Measurements from ENCODE around the gene PRAC1. TPM values are rescaled to one million over a fixed set of nuclear protein-coding genes. Genes with fewer than 3 reads are reported as not detected.

PRAC1 gene
- total and polyA plus RNA-seq, 2 of the 8 experiments (the other 6 are each of a cell fraction or from before 2014, with no cell fraction given) = not detected

DNA sequence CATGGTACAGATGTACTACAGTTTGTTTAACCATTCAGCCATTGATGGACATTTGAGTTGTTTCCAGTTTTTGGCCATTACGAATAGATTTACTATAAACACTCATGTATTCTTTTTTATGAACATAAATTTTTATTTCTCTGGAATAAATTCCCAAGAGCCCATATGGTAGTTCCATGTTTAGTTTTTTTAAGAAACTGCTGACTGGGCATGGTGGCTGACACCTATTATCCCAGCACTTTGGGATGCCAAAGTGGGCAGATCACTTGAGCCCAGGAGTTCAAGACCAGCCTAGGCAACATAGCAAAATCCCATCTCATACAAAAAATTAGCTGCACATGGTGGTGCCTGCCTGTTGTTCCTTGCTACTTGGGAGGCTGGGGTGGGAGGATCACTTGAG lies 30.3 kb downstream of the PRAC1 start (continued):
- TF ChIP-seq, protein P1, sequence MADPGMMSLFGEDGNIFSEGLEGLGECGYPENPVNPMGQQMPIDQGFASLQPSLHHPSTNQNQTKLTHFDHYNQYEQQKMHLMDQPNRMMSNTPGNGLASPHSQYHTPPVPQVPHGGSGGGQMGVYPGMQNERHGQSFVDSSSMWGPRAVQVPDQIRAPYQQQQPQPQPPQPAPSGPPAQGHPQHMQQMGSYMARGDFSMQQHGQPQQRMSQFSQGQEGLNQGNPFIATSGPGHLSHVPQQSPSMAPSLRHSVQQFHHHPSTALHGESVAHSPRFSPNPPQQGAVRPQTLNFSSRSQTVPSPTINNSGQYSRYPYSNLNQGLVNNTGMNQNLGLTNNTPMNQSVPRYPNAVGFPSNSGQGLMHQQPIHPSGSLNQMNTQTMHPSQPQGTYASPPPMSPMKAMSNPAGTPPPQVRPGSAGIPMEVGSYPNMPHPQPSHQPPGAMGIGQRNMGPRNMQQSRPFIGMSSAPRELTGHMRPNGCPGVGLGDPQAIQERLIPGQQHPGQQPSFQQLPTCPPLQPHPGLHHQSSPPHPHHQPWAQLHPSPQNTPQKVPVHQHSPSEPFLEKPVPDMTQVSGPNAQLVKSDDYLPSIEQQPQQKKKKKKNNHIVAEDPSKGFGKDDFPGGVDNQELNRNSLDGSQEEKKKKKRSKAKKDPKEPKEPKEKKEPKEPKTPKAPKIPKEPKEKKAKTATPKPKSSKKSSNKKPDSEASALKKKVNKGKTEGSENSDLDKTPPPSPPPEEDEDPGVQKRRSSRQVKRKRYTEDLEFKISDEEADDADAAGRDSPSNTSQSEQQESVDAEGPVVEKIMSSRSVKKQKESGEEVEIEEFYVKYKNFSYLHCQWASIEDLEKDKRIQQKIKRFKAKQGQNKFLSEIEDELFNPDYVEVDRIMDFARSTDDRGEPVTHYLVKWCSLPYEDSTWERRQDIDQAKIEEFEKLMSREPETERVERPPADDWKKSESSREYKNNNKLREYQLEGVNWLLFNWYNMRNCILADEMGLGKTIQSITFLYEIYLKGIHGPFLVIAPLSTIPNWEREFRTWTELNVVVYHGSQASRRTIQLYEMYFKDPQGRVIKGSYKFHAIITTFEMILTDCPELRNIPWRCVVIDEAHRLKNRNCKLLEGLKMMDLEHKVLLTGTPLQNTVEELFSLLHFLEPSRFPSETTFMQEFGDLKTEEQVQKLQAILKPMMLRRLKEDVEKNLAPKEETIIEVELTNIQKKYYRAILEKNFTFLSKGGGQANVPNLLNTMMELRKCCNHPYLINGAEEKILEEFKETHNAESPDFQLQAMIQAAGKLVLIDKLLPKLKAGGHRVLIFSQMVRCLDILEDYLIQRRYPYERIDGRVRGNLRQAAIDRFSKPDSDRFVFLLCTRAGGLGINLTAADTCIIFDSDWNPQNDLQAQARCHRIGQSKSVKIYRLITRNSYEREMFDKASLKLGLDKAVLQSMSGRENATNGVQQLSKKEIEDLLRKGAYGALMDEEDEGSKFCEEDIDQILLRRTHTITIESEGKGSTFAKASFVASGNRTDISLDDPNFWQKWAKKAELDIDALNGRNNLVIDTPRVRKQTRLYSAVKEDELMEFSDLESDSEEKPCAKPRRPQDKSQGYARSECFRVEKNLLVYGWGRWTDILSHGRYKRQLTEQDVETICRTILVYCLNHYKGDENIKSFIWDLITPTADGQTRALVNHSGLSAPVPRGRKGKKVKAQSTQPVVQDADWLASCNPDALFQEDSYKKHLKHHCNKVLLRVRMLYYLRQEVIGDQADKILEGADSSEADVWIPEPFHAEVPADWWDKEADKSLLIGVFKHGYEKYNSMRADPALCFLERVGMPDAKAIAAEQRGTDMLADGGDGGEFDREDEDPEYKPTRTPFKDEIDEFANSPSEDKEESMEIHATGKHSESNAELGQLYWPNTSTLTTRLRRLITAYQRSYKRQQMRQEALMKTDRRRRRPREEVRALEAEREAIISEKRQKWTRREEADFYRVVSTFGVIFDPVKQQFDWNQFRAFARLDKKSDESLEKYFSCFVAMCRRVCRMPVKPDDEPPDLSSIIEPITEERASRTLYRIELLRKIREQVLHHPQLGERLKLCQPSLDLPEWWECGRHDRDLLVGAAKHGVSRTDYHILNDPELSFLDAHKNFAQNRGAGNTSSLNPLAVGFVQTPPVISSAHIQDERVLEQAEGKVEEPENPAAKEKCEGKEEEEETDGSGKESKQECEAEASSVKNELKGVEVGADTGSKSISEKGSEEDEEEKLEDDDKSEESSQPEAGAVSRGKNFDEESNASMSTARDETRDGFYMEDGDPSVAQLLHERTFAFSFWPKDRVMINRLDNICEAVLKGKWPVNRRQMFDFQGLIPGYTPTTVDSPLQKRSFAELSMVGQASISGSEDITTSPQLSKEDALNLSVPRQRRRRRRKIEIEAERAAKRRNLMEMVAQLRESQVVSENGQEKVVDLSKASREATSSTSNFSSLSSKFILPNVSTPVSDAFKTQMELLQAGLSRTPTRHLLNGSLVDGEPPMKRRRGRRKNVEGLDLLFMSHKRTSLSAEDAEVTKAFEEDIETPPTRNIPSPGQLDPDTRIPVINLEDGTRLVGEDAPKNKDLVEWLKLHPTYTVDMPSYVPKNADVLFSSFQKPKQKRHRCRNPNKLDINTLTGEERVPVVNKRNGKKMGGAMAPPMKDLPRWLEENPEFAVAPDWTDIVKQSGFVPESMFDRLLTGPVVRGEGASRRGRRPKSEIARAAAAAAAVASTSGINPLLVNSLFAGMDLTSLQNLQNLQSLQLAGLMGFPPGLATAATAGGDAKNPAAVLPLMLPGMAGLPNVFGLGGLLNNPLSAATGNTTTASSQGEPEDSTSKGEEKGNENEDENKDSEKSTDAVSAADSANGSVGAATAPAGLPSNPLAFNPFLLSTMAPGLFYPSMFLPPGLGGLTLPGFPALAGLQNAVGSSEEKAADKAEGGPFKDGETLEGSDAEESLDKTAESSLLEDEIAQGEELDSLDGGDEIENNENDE (IDR thresholded peaks at IDR 0.05; ENCODE audit: insufficient replicate concordance, low read length) = no peak
- TF ChIP-seq NANOG (IDR thresholded peaks at IDR 0.05; ENCODE audit: insufficient read depth, low read depth, low read length, poor library complexity, severe bottlenecking) (no peak), KDM4A (IDR thresholded peaks at IDR 0.05; ENCODE audit: low read depth, low read length, severe bottlenecking) (no peak), CHD2 (IDR thresholded peaks at IDR 0.05; ENCODE audit: low read length) (no peak), CREB1 (IDR thresholded peaks at IDR 0.05) (no peak), PHF8 (conservative IDR thresholded peaks at IDR 0.05; ENCODE audit: low read depth, low read length) (no peak), CBX8 (IDR thresholded peaks at IDR 0.05; ENCODE audit: borderline replicate concordance, low read depth, low read length) (no peak), SIRT6 (IDR thresholded peaks at IDR 0.05; ENCODE audit: low read length) (no peak)
